HFFc6 (cell line): ENCODE results near the gene SLC5A4. TPM values are rescaled to one million over a fixed set of nuclear protein-coding genes. Genes with fewer than 3 reads are reported as not detected.
A peak's percentile ranks its signal among the peaks of the same experiment; 100 is the strongest.

ENCODE experiments used
- DNase-seq: peaks from one replicate; pipeline ENCODE4 v3.0.0-alpha.2; 2018
- H3K27ac Mint-ChIP-seq: 2 replicates; pipeline ENCODE4 v1.8.0; 2020; ENCODE audit warnings: mild to moderate bottlenecking, mixed read lengths
- H3K27me3 Mint-ChIP-seq: 2 replicates; pipeline ENCODE4 v1.8.0; 2021; ENCODE audit warnings: mild to moderate bottlenecking, moderate library complexity, mixed read lengths; ENCODE audit not compliant: insufficient read depth
- H3K36me3 Mint-ChIP-seq: 2 replicates; pipeline ENCODE4 v1.8.0; 2021; ENCODE audit warnings: low read depth, mixed read lengths
- H3K4me1 Mint-ChIP-seq: 2 replicates; pipeline ENCODE4 v1.8.0; 2020; ENCODE audit warnings: low read depth, mixed read lengths
- H3K4me3 Mint-ChIP-seq: 2 replicates; pipeline ENCODE4 v1.8.0; 2020; ENCODE audit warnings: mild to moderate bottlenecking, moderate library complexity, mixed read lengths
- H3K9me3 Mint-ChIP-seq: 2 replicates; pipeline ENCODE4 v1.8.0; 2020; ENCODE audit warnings: mild to moderate bottlenecking, mixed read lengths
- total RNA-seq, 6 experiments: library from RNA; stranded (reverse); fragmentation: NEBNext Ultra II Directional; extraction: Animal tissue kit (Norgen Biotek cat#: 25700); gene quantifications; 2 replicates in 1 of 6; 3 replicates in 5 of 6; pipeline ENCODE4 v1.2.3, GENCODE V29; 2021
- TF ChIP-seq, protein P1 (sequence below): fragments of 200-600 bp; sonication (generic); IDR thresholded peaks from 2 replicates; pipeline ENCODE4 v1.5.0; 2021; ENCODE audit warnings: antibody characterized with exemption, mild to moderate bottlenecking

SLC5A4 gene
- total RNA-seq, 6 experiments from 2014 or later = not detected

DNA sequence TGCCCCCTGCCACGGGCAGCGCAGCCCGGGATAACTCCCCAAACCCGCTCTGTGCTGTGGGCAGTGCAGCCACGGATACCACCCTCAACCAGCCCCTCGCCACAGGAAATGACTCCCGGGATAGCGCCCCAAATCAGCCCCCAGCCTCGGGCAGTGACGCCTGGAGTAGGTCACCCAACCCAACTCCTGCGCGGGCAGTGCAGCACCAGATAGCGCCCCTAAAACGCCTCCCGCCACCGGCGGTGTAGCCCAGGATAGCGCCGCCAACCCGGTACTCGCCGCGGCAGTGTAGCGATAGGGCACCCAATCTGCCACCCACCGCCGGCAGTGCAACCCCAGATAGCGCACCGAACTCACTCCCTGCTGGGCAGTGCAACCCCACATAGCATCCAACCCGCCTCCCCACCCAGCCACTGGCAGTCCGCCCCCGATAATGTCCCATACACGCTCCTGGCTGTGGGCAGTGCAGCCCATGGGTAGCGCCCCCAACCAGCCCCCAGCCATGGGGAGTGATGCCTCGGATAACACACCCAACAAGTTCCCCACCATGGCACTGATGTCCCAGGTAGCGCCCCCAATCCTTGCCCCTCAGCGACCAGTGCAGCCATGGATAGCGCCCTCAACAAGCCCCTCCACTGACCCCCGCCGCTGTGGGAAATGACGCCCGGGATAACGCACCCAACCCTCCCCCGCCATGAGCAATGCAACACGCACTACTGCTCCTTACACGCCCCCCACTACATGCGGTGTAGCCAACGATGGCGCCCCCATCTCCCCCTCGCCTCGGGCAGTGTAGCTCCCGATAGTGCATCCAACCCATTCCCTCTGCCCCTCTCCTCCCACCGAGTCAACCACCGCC, 51.7 kb downstream of the SLC5A4 start:
- H3K27ac Mint-ChIP-seq = no peak overlapping the region
- no peaks in the 10 kb centered on the region for H3K36me3 Mint-ChIP-seq
- peaks cover 7% of the 10 kb centered on the region for H3K4me1 Mint-ChIP-seq
- no peak for DNase-seq
- peaks cover 41% of the 10 kb centered on the region for H3K27me3 Mint-ChIP-seq
- TF ChIP-seq, protein P1, sequence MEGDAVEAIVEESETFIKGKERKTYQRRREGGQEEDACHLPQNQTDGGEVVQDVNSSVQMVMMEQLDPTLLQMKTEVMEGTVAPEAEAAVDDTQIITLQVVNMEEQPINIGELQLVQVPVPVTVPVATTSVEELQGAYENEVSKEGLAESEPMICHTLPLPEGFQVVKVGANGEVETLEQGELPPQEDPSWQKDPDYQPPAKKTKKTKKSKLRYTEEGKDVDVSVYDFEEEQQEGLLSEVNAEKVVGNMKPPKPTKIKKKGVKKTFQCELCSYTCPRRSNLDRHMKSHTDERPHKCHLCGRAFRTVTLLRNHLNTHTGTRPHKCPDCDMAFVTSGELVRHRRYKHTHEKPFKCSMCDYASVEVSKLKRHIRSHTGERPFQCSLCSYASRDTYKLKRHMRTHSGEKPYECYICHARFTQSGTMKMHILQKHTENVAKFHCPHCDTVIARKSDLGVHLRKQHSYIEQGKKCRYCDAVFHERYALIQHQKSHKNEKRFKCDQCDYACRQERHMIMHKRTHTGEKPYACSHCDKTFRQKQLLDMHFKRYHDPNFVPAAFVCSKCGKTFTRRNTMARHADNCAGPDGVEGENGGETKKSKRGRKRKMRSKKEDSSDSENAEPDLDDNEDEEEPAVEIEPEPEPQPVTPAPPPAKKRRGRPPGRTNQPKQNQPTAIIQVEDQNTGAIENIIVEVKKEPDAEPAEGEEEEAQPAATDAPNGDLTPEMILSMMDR = no peak
- H3K4me3 Mint-ChIP-seq = no peak overlapping the region
- H3K9me3 Mint-ChIP-seq = no peaks in the 10 kb centered on the region

DNA sequence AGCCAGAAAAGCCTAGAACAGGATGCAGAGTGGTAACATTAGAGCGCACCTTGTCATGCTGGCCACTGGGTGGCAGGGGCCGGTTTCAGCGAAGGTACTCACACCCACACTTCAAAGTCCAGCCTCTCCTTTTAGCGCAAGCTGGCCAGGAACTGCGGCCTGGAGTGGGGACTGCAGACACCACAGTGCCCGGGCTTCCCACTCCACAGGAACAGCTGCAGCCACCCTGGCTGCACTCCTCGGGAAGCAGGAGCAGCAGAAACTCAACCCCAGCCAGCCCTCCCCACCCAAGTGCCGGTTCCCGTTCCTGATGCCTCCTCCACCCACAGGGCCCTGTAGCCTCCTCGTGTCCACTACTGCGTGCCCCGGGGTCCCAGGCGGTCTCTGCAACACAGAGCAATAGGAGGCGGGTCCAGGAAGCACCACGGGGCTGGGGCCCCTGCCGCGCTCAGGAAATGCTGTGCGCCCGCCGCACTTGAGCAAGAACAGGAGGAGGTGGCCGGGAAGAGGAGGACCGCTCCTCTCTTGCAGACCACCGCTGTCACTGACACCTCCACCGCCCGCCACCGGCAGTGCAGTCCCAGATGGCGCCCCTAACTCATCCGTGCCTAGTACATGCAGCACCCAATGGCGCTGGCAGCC, 52.5 kb downstream of the SLC5A4 start:
- H3K4me3 Mint-ChIP-seq = no peak overlapping the region
- H3K36me3 Mint-ChIP-seq = no peaks in the 10 kb centered on the region
- H3K27ac Mint-ChIP-seq = no peak overlapping the region
- peak; percentile 44 for DNase-seq
- H3K9me3 Mint-ChIP-seq = no peaks in the 10 kb centered on the region
- H3K4me1 Mint-ChIP-seq = peaks cover 7% of the 10 kb centered on the region
- TF ChIP-seq, protein P1 = peak; percentile 79
- peaks cover 41% of the 10 kb centered on the region for H3K27me3 Mint-ChIP-seq

DNA sequence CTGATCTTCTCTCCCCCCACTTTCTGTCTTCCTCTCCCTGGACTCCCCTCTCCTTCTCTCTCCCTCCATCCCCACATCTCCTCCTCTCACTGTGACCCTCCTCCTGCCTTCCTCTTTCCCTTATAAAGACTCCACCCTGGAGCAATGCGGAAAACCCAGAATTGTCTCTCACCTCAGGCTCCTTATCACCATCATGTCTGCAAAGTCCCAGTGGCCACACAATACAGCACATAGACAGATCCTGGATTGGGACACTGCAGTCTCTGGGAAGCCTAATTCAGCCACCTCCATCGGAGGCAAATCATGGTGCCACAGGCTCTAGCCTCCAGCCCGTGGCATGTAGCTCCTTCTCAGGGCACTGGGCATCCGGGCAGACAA, 53.0 kb downstream of the SLC5A4 start:
- H3K4me1 Mint-ChIP-seq = peaks cover 7% of the 10 kb centered on the region
- H3K27me3 Mint-ChIP-seq = peaks cover 41% of the 10 kb centered on the region
- H3K9me3 Mint-ChIP-seq = no peaks in the 10 kb centered on the region
- H3K36me3 Mint-ChIP-seq = no peaks in the 10 kb centered on the region
- no peak overlapping the region for H3K4me3 Mint-ChIP-seq
- no peak overlapping the region for H3K27ac Mint-ChIP-seq
- TF ChIP-seq, protein P1 = no peak
- DNase-seq = no peak

DNA sequence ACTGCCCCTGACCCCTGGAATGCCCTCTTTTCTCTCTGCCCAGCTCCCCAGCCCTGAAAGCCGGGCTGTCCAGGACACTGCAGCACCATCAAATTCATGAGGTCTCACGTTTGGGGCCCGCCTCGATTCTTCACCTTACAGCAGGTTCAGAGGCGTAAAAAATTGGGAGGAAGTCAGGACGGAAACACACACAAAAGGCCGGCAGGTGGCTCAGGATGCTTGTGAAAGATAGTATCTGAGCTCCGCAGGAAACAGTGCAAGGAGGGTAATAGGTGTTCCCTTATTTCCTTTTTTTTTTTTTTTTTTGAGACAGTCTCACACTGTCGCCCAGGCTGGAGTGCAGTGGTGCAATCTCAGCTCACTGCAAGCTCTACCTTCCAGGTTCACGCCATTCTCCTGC, 54.4 kb downstream of the SLC5A4 start:
- Mint-ChIP-seq H3K36me3 (no peaks in the 10 kb centered on the region), H3K27me3 (peaks cover 38% of the 10 kb centered on the region), H3K4me3 (no peak overlapping the region), H3K4me1 (peaks cover 7% of the 10 kb centered on the region), H3K9me3 (no peaks in the 10 kb centered on the region), H3K27ac (no peak overlapping the region)
- no peak for DNase-seq
- TF ChIP-seq, protein P1 = no peak

DNA sequence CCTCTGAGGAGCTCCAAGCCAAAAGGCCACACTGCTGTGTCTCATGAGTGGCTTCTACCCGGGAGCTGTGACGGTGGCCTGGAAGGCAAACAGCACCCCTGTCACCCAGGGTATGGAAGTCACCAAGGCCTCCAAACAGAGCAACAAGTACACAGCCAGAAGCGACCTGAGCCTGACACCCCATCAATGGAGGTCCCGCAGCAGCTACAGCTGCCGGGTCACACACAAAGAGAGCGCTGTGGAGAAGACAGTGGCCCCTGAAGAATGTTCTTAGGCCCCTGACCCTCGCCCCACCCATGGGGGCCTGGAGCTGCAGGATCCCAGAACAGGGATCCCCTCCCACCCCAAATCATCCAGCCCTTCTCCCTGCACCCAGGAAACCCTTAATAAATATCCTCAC, 55.2 kb downstream of the SLC5A4 start:
- Mint-ChIP-seq H3K4me1 (peaks cover 4% of the 10 kb centered on the region), H3K36me3 (no peaks in the 10 kb centered on the region), H3K27me3 (peaks cover 38% of the 10 kb centered on the region), H3K4me3 (no peak overlapping the region), H3K9me3 (no peaks in the 10 kb centered on the region), H3K27ac (no peak overlapping the region)
- TF ChIP-seq, protein P1 = no peak
- DNase-seq = no peak
